HG03280 (cell line): Measurements from ENCODE around the gene NSD2.

ENCODE experiments used
- ATAC-seq: cut with Tn5 transposase; IDR thresholded peaks from one replicate; pipeline ENCODE4 v1.9.1; 2021; ENCODE audit warnings: mild to moderate bottlenecking, moderate library complexity; ENCODE audit not compliant: unreplicated experiment

NSD2 gene

GRCh38 chr4:1862961-1863296 is 8.3 kb upstream of the NSD2 start:
- ATAC-seq = no peak

- no peak for ATAC-seq
Measured at GRCh38 chr4:1863297-1864033, 7.7 kb upstream of the NSD2 start.

GRCh38 chr4:1864076-1865008 is 6.9 kb upstream of the NSD2 start:
- ATAC-seq = no peak

GRCh38 chr4:1866189-1866661 is 5.0 kb upstream of the NSD2 start:
- no peak for ATAC-seq

- no peak for ATAC-seq
Measured at GRCh38 chr4:1868293-1868692, 2.9 kb upstream of the NSD2 start.

GRCh38 chr4:1868912-1869311 is 2.3 kb upstream of the NSD2 start:
- no peak for ATAC-seq

GRCh38 chr4:1869530-1870327 is 1.5 kb upstream of the NSD2 start:
- ATAC-seq = no peak

GRCh38 chr4:1870328-1870577 is 940 bp upstream of the NSD2 start:
- ATAC-seq = peak; percentile 42

GRCh38 chr4:1871471-1872021 is 353 bp downstream of the NSD2 start:
- peak; percentile 3 for ATAC-seq

- ATAC-seq = no peak
Measured at GRCh38 chr4:1872870-1873269, 1.7 kb downstream of the NSD2 start.

- ATAC-seq = no peak
Measured at GRCh38 chr4:1873291-1873690, 2.1 kb downstream of the NSD2 start.

- ATAC-seq = no peak
Measured at GRCh38 chr4:1873776-1874175, 2.6 kb downstream of the NSD2 start.

- no peak for ATAC-seq
Measured at GRCh38 chr4:1874201-1874600, 3.0 kb downstream of the NSD2 start.

GRCh38 chr4:1879485-1879884 is 8.3 kb downstream of the NSD2 start:
- ATAC-seq = no peak

GRCh38 chr4:1880332-1880731 is 9.1 kb downstream of the NSD2 start:
- no peak for ATAC-seq

GRCh38 chr4:1882850-1883271 is 11.7 kb downstream of the NSD2 start:
- no peak for ATAC-seq

- no peak for ATAC-seq
Measured at GRCh38 chr4:1883583-1883982, 12.4 kb downstream of the NSD2 start.

- no peak for ATAC-seq
Measured at GRCh38 chr4:1885414-1885813, 14.2 kb downstream of the NSD2 start.

GRCh38 chr4:1887052-1887451 is 15.9 kb downstream of the NSD2 start:
- no peak for ATAC-seq

- ATAC-seq = no peak
Measured at GRCh38 chr4:1890979-1891570, 19.9 kb downstream of the NSD2 start.
